HepG2 (cell line): ENCODE data around the gene RASGRP2. TPM values are rescaled to one million over a fixed set of nuclear protein-coding genes. Genes with fewer than 3 reads are reported as not detected.
A peak's percentile ranks its signal among the peaks of the same experiment; 100 is the strongest.

Experiments
- ATAC-seq: fragments of 200-7000 bp; cut with Tn5 transposase; 3 replicates; pipeline ENCODE4 v1.9.1; 2020; ENCODE audit warnings: mild to moderate bottlenecking, moderate library complexity
- Bru-seq: library from RNA; stranded (reverse); fragments of 400-500 nt; gene quantifications from one replicate; lab custom pipeline; 2021; lab: Mats Ljungman, UMichigan
- BruChase-seq, 2 experiments: library from RNA; stranded (reverse); fragments of 400-500 nt; gene quantifications; one replicate each; lab custom pipeline; 2021; lab: Mats Ljungman, UMichigan
- BruUV-seq: library from RNA; stranded (reverse); fragments of 400-500 nt; replicated peaks from 2 replicates; lab custom pipeline; 2021; lab: Mats Ljungman, UMichigan
- CTCF ChIA-PET: fragments of 300-600 bp; formaldehyde crosslinking; extraction: SDS; loops from one replicate; lab custom pipeline; 2021; ENCODE audit warnings: low total read pairs, inconsistent platforms, low intra/inter-chr PET ratio; lab: Yijun Ruan, JAX
- POLR2A ChIA-PET: fragments of 350-600 bp; sonication (Branson Sonifier 250); formaldehyde crosslinking; loops from one replicate; lab custom pipeline; 2020; ENCODE audit warnings: antibody characterized with exemption, inconsistent platforms; lab: Yijun Ruan, JAX
- DNase-seq: peaks from one replicate; pipeline ENCODE4 v3.0.0-alpha.2; 2015; ENCODE audit warnings: low spot score
- FAIRE-seq: peaks from 3 replicates; lab custom pipeline; 2011; peaks lifted over from hg19 to GRCh38; lab: Jason Lieb, UNC
- H2AFZ ChIP-seq: one replicate; pipeline ENCODE4 v1.6.1; 2011; ENCODE audit warnings: low read length, inconsistent platforms
- H3K27ac ChIP-seq: fragments of 300-600 bp; 3 replicates; pipeline ENCODE4 v1.8.0; 2011; ENCODE audit warnings: mixed run types, mild to moderate bottlenecking, mixed read lengths, low read length, inconsistent platforms; ENCODE audit not compliant: insufficient read depth; ENCODE audit errors: extremely low read length
- H3K27me3 ChIP-seq, 2 experiments: fragments of 200-600 bp in 1 of 2; 2 replicates in 1 of 2; 3 replicates in 1 of 2; pipeline versions ENCODE4 v1.6.0 to v1.8.0; 2011; ENCODE audit warnings: low read length in 2 of 2, mild to moderate bottlenecking in 2 of 2, moderate library complexity in 2 of 2, inconsistent platforms in 1 of 2; ENCODE audit not compliant: insufficient read depth in 2 of 2, control insufficient read depth in 1 of 2
- H3K36me3 ChIP-seq, 2 experiments: fragments of 200-600 bp in 1 of 2; replicated peaks in 1 of 2; 2 replicates in 1 of 2; 3 replicates in 1 of 2; pipeline versions ENCODE4 v1.5.1 to v1.8.0; 2011; ENCODE audit warnings: low read length in 2 of 2, inconsistent platforms in 1 of 2; ENCODE audit not compliant: insufficient read depth in 2 of 2, control insufficient read depth in 1 of 2
- H3K4me1 ChIP-seq: 2 replicates; pipeline ENCODE4 v1.5.1; 2012; ENCODE audit warnings: low read length, inconsistent platforms; ENCODE audit not compliant: insufficient read depth
- H3K4me2 ChIP-seq: 2 replicates; pipeline ENCODE4 v1.6.0; 2011; ENCODE audit warnings: low read depth, low read length, inconsistent platforms
- H3K4me3 ChIP-seq, 3 experiments: fragments of 200-600 bp in 1 of 3; sonication (generic), shearing (Covaris generic) in 1 of 3; replicated peaks in 1 of 3; 2 replicates each; pipeline ENCODE4 v1.5.1; 2011 to 2016; ENCODE audit warnings: low read length in 3 of 3, inconsistent platforms in 2 of 3, low read depth in 2 of 3, mild to moderate bottlenecking in 2 of 3, control low read depth in 1 of 3, mixed read lengths in 1 of 3; ENCODE audit not compliant: insufficient read depth in 1 of 3
- H3K79me2 ChIP-seq: one replicate; pipeline ENCODE4 v1.6.1; 2011; ENCODE audit warnings: low read length, inconsistent platforms; ENCODE audit not compliant: insufficient read depth
- H3K9ac ChIP-seq: 2 replicates; pipeline ENCODE4 v1.6.0; 2011; ENCODE audit warnings: mild to moderate bottlenecking, low read depth, low read length, inconsistent platforms; ENCODE audit not compliant: insufficient read depth
- H3K9me3 ChIP-seq: 2 replicates; pipeline ENCODE4 v1.5.1; 2012; ENCODE audit warnings: mild to moderate bottlenecking, low read length
- H4K20me1 ChIP-seq: 2 replicates; pipeline ENCODE4 v1.6.0; 2011; ENCODE audit warnings: inconsistent platforms, mild to moderate bottlenecking, low read length, moderate library complexity; ENCODE audit not compliant: insufficient read depth
- EZH2 ChIP-seq: conservative IDR thresholded peaks from 2 replicates; pipeline ENCODE4 v1.6.1; 2012; ENCODE audit warnings: mild to moderate bottlenecking, low read depth, low read length, moderate library complexity
- NFRKB ChIP-seq: fragments of 450-650 bp; IDR thresholded peaks from 2 replicates; pipeline ENCODE4 v1.6.1; 2017
- ONECUT2 ChIP-seq: sonication (generic); formaldehyde crosslinking; IDR thresholded peaks from 2 replicates; pipeline ENCODE4 v1.4.0; 2020; ENCODE audit warnings: missing genetic modification reagents
- SAFB2 ChIP-seq: sonication (generic); formaldehyde crosslinking; IDR thresholded peaks from 2 replicates; pipeline ENCODE4 v1.5.1; 2020; ENCODE audit warnings: missing genetic modification reagents, low read depth, mild to moderate bottlenecking, borderline replicate concordance
- SAP130 ChIP-seq: IDR thresholded peaks from 2 replicates; pipeline ENCODE4 v1.6.1; 2016; ENCODE audit warnings: low read depth
- TBP ChIP-seq: sonication (generic); formaldehyde crosslinking; IDR thresholded peaks from 2 replicates; pipeline ENCODE4 v1.5.0; 2020; ENCODE audit warnings: missing genetic modification reagents
- TSC22D2 ChIP-seq: sonication (generic); formaldehyde crosslinking; IDR thresholded peaks from 2 replicates; pipeline ENCODE4 v1.5.1; 2020; ENCODE audit warnings: missing genetic modification reagents, mild to moderate bottlenecking, borderline replicate concordance
- ZFP37 ChIP-seq: sonication (generic); formaldehyde crosslinking; IDR thresholded peaks from 2 replicates; pipeline ENCODE4 v1.4.0; 2020; ENCODE audit warnings: missing genetic modification reagents, borderline replicate concordance
- ZNF230 ChIP-seq: sonication (generic); formaldehyde crosslinking; IDR thresholded peaks from 2 replicates; pipeline ENCODE4 v1.4.0; 2020; ENCODE audit warnings: mild to moderate bottlenecking, missing genetic modification reagents
- ZNF234 ChIP-seq: sonication (generic); formaldehyde crosslinking; conservative IDR thresholded peaks from 2 replicates; pipeline ENCODE4 v1.5.1; 2020; ENCODE audit warnings: mild to moderate bottlenecking, missing genetic modification reagents
- ZNF569 ChIP-seq: sonication (generic); formaldehyde crosslinking; IDR thresholded peaks from 2 replicates; pipeline ENCODE4 v1.5.0; 2020; ENCODE audit warnings: mild to moderate bottlenecking, missing genetic modification reagents, moderate library complexity, borderline replicate concordance
- WGBS: methylation state at CpG from one replicate; pipeline ENCODE4 v1.1.6; 2017; ENCODE audit warnings: low lambda C conversion rate; 5-methylcytosine and 5-hydroxymethylcytosine counted together
- in situ Hi-C: cut with HindIII; loops from 2 replicates; pipeline ENCODE4 v1.10.0; 2017; ENCODE audit warnings: low pct_unique_long_range_greater_than_20kb; ENCODE audit not compliant: extremely low pct_ligation_motif_present
- intact Hi-C: fragments of 100-400 bp; cut with micrococcal nuclease; formaldehyde crosslinking; loops from one replicate; pipeline ENCODE4 v1.10.0; 2022; ENCODE audit not compliant: unreplicated experiment
- long read RNA-seq, 2 experiments: library from RNA in 1 of 2; library from polyadenylated mRNA in 1 of 2; stranded (forward) in 1 of 2; unstranded in 1 of 2; transcript quantifications; one replicate each; pipeline ENCODE4 v2.0.0, GENCODE V29; 2019 to 2022
- polyA minus RNA-seq, 3 experiments: library from RNA; depleted of rRNA, polyadenylated mRNA; stranded (reverse); fragments of >200 nt; gene quantifications; 2 replicates each; pipeline ENCODE4 v1.2.3, GENCODE V29; 2011; ENCODE audit warnings: low replicate concordance in 1 of 3
- polyA plus RNA-seq, 8 experiments: library from polyadenylated mRNA; depleted of rRNA in 3 of 8; stranded (reverse) in 7 of 8; unstranded in 1 of 8; fragments of >200 nt; fragmentation: Illumina TruSeq in 4 of 8; extraction: Trizol in 4 of 8; gene quantifications; 2 replicates each; pipeline versions ENCODE4 v1.2.1 to v1.2.3, GENCODE V29; 2011 to 2016; ENCODE audit warnings: low read depth in 4 of 8, missing spikeins in 1 of 8, mixed read lengths in 1 of 8; ENCODE audit not compliant: insufficient read depth in 1 of 8
- total RNA-seq, 5 experiments: library from RNA; depleted of rRNA; stranded (reverse); fragments of >200 nt; fragmentation: Illumina TruSeq; extraction: Trizol; gene quantifications; 2 replicates each; pipeline ENCODE4 v1.2.3, GENCODE V29; 2016; ENCODE audit warnings: low read depth in 1 of 5
- TF ChIP-seq, protein P1 (sequence below): sonication (generic); formaldehyde crosslinking; IDR thresholded peaks from 2 replicates; pipeline ENCODE4 v1.8.1; 2023; ENCODE audit warnings: mild to moderate bottlenecking, missing genetic modification reagents
- TF ChIP-seq, protein P2 (sequence below): sonication (generic); formaldehyde crosslinking; IDR thresholded peaks from 2 replicates; pipeline ENCODE4 v1.4.0; 2020; ENCODE audit warnings: missing genetic modification reagents
- TF ChIP-seq, protein P3 (sequence below): sonication (generic); formaldehyde crosslinking; IDR thresholded peaks from 2 replicates; pipeline ENCODE4 v1.5.0; 2020; ENCODE audit warnings: mild to moderate bottlenecking, missing genetic modification reagents

RASGRP2 gene
- total RNA-seq (2016; rRNA removed; fragmentation: Illumina TruSeq; extraction: Trizol), result not detected in 2 replicates
- not detected in 2 replicates for total RNA-seq (2016; cell fraction: cytosol; rRNA removed; fragmentation: Illumina TruSeq; extraction: Trizol; ENCODE audit: low read depth)
- total RNA-seq (2016; cell fraction: insoluble cytoplasmic fraction; rRNA removed; fragmentation: Illumina TruSeq; extraction: Trizol), result not detected in 2 replicates
- total RNA-seq (2016; cell fraction: membrane; rRNA removed; fragmentation: Illumina TruSeq; extraction: Trizol), result not detected in 2 replicates
- total RNA-seq (2016; cell fraction: nucleus; rRNA removed; fragmentation: Illumina TruSeq; extraction: Trizol), result not detected in 2 replicates
- 0.18 and 0.61 TPM in 2 replicates for polyA plus RNA-seq (2011; rRNA removed)
- polyA plus RNA-seq (2011; cell fraction: cytosol; rRNA removed), result 0.23 TPM in 2 replicates
- polyA plus RNA-seq (2011; cell fraction: nucleus; rRNA removed), result 0.54 and 1.5 TPM in 2 replicates
- 0.38 TPM in 1 of 2 replicates, not detected in the other for polyA plus RNA-seq (2012)
- 0.26 and 0.27 TPM in 2 replicates for polyA plus RNA-seq (2016; cell fraction: cytosol; fragmentation: Illumina TruSeq; extraction: Trizol; ENCODE audit: low read depth)
- not detected in 2 replicates for polyA plus RNA-seq (2016; cell fraction: insoluble cytoplasmic fraction; fragmentation: Illumina TruSeq; extraction: Trizol; ENCODE audit: low read depth)
- polyA plus RNA-seq (2016; cell fraction: membrane; fragmentation: Illumina TruSeq; extraction: Trizol; ENCODE audit: low read depth), result 0.30 TPM in 1 of 2 replicates, not detected in the other
- polyA plus RNA-seq (2016; cell fraction: nucleus; fragmentation: Illumina TruSeq; extraction: Trizol; ENCODE audit: insufficient read depth, low read depth), result not detected in 2 replicates
- 0.28 TPM in 1 of 2 replicates, not detected in the other for polyA minus RNA-seq (2011; rRNA and poly(A)+ RNA removed; ENCODE audit: low replicate concordance)
- not detected in 2 replicates for polyA minus RNA-seq (2011; cell fraction: cytosol; rRNA and poly(A)+ RNA removed)
- not detected in 2 replicates for polyA minus RNA-seq (2011; cell fraction: nucleus; rRNA and poly(A)+ RNA removed)
- not detected for Bru-seq, nascent RNA
- percentile 14 among the genes with signal in this experiment for BruChase-seq, experiment 1, labeled RNA remaining after a 6-hour chase
- BruChase-seq, experiment 2, labeled RNA remaining after a 2-hour chase, result percentile 9 among the genes with signal in this experiment
- long read RNA-seq, experiment 1, result 0 reads
- long read RNA-seq, experiment 2, partial matches to known transcripts, result 0 of 2 reads
- long read RNA-seq, experiment 2, other reads (novel, unspliced or antisense), result 1 of 2 reads

DNA sequence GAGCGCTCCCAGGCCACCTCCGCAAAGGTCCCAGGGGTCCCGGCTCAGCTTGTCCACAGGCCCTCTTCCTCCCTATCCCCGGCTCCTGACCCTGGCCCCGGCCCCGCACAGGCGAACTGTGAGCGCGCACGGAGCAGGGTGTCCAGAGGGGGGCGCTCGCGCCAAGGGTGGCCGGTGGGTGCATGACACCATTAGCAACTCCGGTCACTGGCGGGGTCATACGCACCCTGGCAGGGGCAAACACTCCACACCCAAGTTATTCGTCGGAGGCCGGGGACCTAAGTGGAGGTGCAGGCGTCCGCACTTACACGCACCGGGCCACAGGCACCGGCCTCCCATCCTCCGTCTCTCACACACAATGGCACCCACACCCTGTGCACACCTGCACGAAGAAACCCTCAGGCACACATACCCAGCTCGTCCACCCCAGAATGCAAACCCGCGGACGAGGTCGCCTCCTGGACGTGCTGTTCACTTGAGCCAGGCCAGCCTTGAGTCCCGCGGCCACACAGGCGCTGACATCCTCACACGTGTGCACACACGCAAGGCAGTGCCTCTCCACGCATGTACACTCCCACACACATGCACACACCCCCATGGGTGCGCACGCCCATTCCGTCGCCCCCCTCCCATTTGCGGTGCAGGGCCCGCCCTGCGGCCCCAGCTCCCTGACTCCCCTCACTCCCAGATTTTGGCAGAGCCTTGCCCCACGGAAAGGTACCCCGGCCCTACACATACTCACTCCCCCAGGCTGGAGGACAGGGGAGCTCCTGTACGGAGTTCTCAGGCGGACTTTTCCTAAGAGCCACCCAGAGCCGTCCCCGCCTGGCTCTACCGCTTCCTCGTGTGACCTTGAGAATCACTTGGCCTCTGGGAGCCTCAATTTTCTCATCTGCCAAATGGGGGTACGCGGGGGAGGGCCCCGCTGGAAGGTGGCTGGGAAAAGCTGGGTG, at the start of gene RASGRP2:
TSS of gene RASGRP2 (minus strand) at position 552 of the 953 bp plus-strand sequence. CDS start 1,276 bp downstream, outside the sequence.
- H3K79me2 ChIP-seq, result no peaks in the 10 kb centered on the region
- no peak within 1 kb of the TSS for H3K27ac ChIP-seq
- H3K4me3 ChIP-seq, result peak within 1 kb of the TSS; percentile 40 to 74 (median 59)
- H3K36me3 ChIP-seq, result no peaks in the 10 kb centered on the region
- ATAC-seq (peak; percentile 59), DNase-seq (peak; percentile 28), FAIRE-seq (no peak)
- in situ Hi-C loops (no loop called here), intact Hi-C loops (no loop called here)
- no peak within 1 kb of the TSS for H2AFZ ChIP-seq
- H3K27me3 ChIP-seq, result peaks cover 14 to 79% of the 10 kb centered on the region in 2 experiments
- no peaks in the 10 kb centered on the region for H3K9me3 ChIP-seq
- WGBS, result 27% methylated on average over 11 of the region's 57 CpGs
- ChIA-PET CTCF (interaction anchor here (2.8 kb wide), 1 partner anchor 55 kb away, joined by 23 read pairs; no protein-coding TSS in a partner anchor), POLR2A (interaction anchor here (0.6 kb wide), 1 partner anchor 956 kb away, joined by 4 read pairs; no protein-coding TSS in a partner anchor)
- no TSS peak for BruUV-seq
- no peak within 1 kb of the TSS for H3K9ac ChIP-seq
- H3K4me1 ChIP-seq, result peaks cover 36% of the 10 kb centered on the region
- H3K4me2 ChIP-seq, result peak within 1 kb of the TSS; percentile 82
- H4K20me1 ChIP-seq, result 0 out of 2 replicates have a peak, but pooled peaks cover 3% of the 10 kb centered on the region
- TF ChIP-seq SAFB2 (CRISPR knock-in tag) (no peak), TSC22D2 (no peak), ZNF569 (CRISPR knock-in tag) (no peak), EZH2 (peak; percentile 91), NFRKB (no peak), SAP130 (CRISPR knock-in tag) (0 out of 2 replicates have a peak, but pooled peaks have one; percentile 15), ZNF230 (CRISPR knock-in tag) (no peak), ZNF234 (CRISPR knock-in tag) (no peak), ZFP37 (CRISPR knock-in tag) (no peak), ONECUT2 (CRISPR knock-in tag) (no peak), TBP (CRISPR knock-in tag) (no peak)
- TF ChIP-seq, protein P1, sequence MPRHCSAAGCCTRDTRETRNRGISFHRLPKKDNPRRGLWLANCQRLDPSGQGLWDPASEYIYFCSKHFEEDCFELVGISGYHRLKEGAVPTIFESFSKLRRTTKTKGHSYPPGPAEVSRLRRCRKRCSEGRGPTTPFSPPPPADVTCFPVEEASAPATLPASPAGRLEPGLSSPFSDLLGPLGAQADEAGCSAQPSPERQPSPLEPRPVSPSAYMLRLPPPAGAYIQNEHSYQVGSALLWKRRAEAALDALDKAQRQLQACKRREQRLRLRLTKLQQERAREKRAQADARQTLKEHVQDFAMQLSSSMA (CRISPR knock-in tag), result no peak
- TF ChIP-seq, protein P2, sequence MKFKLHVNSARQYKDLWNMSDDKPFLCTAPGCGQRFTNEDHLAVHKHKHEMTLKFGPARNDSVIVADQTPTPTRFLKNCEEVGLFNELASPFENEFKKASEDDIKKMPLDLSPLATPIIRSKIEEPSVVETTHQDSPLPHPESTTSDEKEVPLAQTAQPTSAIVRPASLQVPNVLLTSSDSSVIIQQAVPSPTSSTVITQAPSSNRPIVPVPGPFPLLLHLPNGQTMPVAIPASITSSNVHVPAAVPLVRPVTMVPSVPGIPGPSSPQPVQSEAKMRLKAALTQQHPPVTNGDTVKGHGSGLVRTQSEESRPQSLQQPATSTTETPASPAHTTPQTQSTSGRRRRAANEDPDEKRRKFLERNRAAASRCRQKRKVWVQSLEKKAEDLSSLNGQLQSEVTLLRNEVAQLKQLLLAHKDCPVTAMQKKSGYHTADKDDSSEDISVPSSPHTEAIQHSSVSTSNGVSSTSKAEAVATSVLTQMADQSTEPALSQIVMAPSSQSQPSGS (CRISPR knock-in tag), result no peak
- TF ChIP-seq, protein P3, sequence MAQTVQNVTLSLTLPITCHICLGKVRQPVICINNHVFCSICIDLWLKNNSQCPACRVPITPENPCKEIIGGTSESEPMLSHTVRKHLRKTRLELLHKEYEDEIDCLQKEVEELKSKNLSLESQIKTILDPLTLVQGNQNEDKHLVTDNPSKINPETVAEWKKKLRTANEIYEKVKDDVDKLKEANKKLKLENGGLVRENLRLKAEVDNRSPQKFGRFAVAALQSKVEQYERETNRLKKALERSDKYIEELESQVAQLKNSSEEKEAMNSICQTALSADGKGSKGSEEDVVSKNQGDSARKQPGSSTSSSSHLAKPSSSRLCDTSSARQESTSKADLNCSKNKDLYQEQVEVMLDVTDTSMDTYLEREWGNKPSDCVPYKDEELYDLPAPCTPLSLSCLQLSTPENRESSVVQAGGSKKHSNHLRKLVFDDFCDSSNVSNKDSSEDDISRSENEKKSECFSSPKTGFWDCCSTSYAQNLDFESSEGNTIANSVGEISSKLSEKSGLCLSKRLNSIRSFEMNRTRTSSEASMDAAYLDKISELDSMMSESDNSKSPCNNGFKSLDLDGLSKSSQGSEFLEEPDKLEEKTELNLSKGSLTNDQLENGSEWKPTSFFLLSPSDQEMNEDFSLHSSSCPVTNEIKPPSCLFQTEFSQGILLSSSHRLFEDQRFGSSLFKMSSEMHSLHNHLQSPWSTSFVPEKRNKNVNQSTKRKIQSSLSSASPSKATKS, result no peak
